ENCODE results near the gene TEKT5. TPM values are rescaled to one million over a fixed set of nuclear protein-coding genes. Genes with fewer than 3 reads are reported as not detected.

Gene TEKT5
- total RNA-seq, 8 experiments from 2014 or later, result 0.22 to 1.1 (median 0.69) TPM; not detected in 4

- no peak overlapping the region for H3K27ac ChIP-seq
- no peak for ATAC-seq (replicated peaks in 6 of 8)
- in situ Hi-C loops (cut with MboI; ENCODE audit: low pct_unique_long_range_greater_than_20kb in 2 of 9, low sequenced_read_pairs in 9 of 9, unreplicated experiment in 9 of 9), result no loop called here
- no peak overlapping the region for H3K4me3 ChIP-seq
- no peaks in the 10 kb centered on the region for H3K4me1 ChIP-seq (replicated peaks in 1 of 2)
- WGBS, 10 experiments, result 67 to 100% (median 81%) methylated on average over 2 to 6 of the region's 7 CpGs; no CpG with 5 or more reads in 5 of the 10 experiments
These were observed 29.6 kb downstream of the TEKT5 start for GRCh38 chr16:10665166-10665565.

GRCh38 chr16:10664720-10665126 is 30.0 kb downstream of the TEKT5 start:
- in situ Hi-C loops (cut with MboI; ENCODE audit: low pct_unique_long_range_greater_than_20kb in 2 of 9, low sequenced_read_pairs in 9 of 9, unreplicated experiment in 9 of 9), result no loop called here
- H3K27ac ChIP-seq, result no peak overlapping the region
- H3K4me1 ChIP-seq (replicated peaks in 1 of 2), result no peaks in the 10 kb centered on the region
- WGBS, 10 experiments, result 29 to 100% (median 80%) methylated on average over 1 to 2 of the region's 2 CpGs; no CpG with 5 or more reads in 4 of the 10 experiments
- ATAC-seq (replicated peaks in 6 of 8), result no peak
- H3K4me3 ChIP-seq, result no peak overlapping the region

GRCh38 chr16:10663744-10664143 is 31.0 kb downstream of the TEKT5 start:
- H3K4me1 ChIP-seq (replicated peaks in 1 of 2), result no peaks in the 10 kb centered on the region
- ATAC-seq (replicated peaks in 6 of 8), result no peak
- WGBS, 10 experiments, result 38 to 100% (median 71%) methylated on average over 1 to 4 of the region's 4 CpGs; no CpG with 5 or more reads in 1 of the 10 experiments
- H3K4me3 ChIP-seq, result no peak overlapping the region
- H3K27ac ChIP-seq, result no peak overlapping the region
- in situ Hi-C loops (cut with MboI; ENCODE audit: low pct_unique_long_range_greater_than_20kb in 2 of 9, low sequenced_read_pairs in 9 of 9, unreplicated experiment in 9 of 9), result no loop called here

GRCh38 chr16:10663146-10663545 is 31.6 kb downstream of the TEKT5 start:
- 0 to 14% methylated on average over 1 of the region's 1 CpG; no CpG with 5 or more reads in 8 of the 10 experiments for WGBS, 10 experiments
- no peaks in the 10 kb centered on the region for H3K4me1 ChIP-seq (replicated peaks in 1 of 2)
- H3K4me3 ChIP-seq, result no peak overlapping the region
- no peak for ATAC-seq (replicated peaks in 6 of 8)
- in situ Hi-C loops (cut with MboI; ENCODE audit: low pct_unique_long_range_greater_than_20kb in 2 of 9, low sequenced_read_pairs in 9 of 9, unreplicated experiment in 9 of 9), result no loop called here
- H3K27ac ChIP-seq, result no peak overlapping the region

GRCh38 chr16:10662212-10662611 is 32.5 kb downstream of the TEKT5 start:
- no peak for ATAC-seq (replicated peaks in 6 of 8)
- H3K4me3 ChIP-seq, result no peak overlapping the region
- no peak overlapping the region for H3K27ac ChIP-seq
- WGBS, 10 experiments, result 40 to 85% (median 52%) methylated on average over 2 to 4 of the region's 5 CpGs; no CpG with 5 or more reads in 7 of the 10 experiments
- in situ Hi-C loops (cut with MboI; ENCODE audit: low pct_unique_long_range_greater_than_20kb in 2 of 9, low sequenced_read_pairs in 9 of 9, unreplicated experiment in 9 of 9), result no loop called here
- H3K4me1 ChIP-seq (replicated peaks in 1 of 2), result no peaks in the 10 kb centered on the region

- Histone ChIP-seq H3K4me1 (replicated peaks in 1 of 2) (no peaks in the 10 kb centered on the region), H3K4me3 (no peak overlapping the region), H3K27ac (no peak overlapping the region)
- in situ Hi-C loops (cut with MboI; ENCODE audit: low pct_unique_long_range_greater_than_20kb in 2 of 9, low sequenced_read_pairs in 9 of 9, unreplicated experiment in 9 of 9), result no loop called here
- ATAC-seq (replicated peaks in 6 of 8), result no peak
- 0 to 100% (median 29%) methylated on average over 1 of the region's 1 CpG; no CpG with 5 or more reads in 5 of the 10 experiments for WGBS, 10 experiments
These were observed 33.0 kb downstream of the TEKT5 start for GRCh38 chr16:10661737-10662136.

GRCh38 chr16:10660950-10661635 is 33.6 kb downstream of the TEKT5 start:
- Histone ChIP-seq H3K27ac (no peak overlapping the region), H3K4me3 (no peak overlapping the region), H3K4me1 (replicated peaks in 1 of 2) (no peaks in the 10 kb centered on the region)
- peak in 6 of 8 experiments; percentile 32 to 93 (median 66) for ATAC-seq (replicated peaks in 6 of 8)
- in situ Hi-C loops (cut with MboI; ENCODE audit: low pct_unique_long_range_greater_than_20kb in 2 of 9, low sequenced_read_pairs in 9 of 9, unreplicated experiment in 9 of 9), result no loop called here
- 0 to 93% (median 80%) methylated on average over 1 to 8 of the region's 8 CpGs; no CpG with 5 or more reads in 2 of the 10 experiments for WGBS, 10 experiments

- no peak overlapping the region for H3K4me3 ChIP-seq
- in situ Hi-C loops (cut with MboI; ENCODE audit: low pct_unique_long_range_greater_than_20kb in 2 of 9, low sequenced_read_pairs in 9 of 9, unreplicated experiment in 9 of 9), result no loop called here
- H3K4me1 ChIP-seq (replicated peaks in 1 of 2), result no peaks in the 10 kb centered on the region
- H3K27ac ChIP-seq, result no peak overlapping the region
- no peak for ATAC-seq (replicated peaks in 6 of 8)
- WGBS, 10 experiments, result 60 to 100% (median 92%) methylated on average over 1 to 5 of the region's 6 CpGs; no CpG with 5 or more reads in 3 of the 10 experiments
These were observed 35.8 kb downstream of the TEKT5 start for GRCh38 chr16:10658943-10659342.

GRCh38 chr16:10657925-10658324 is 36.8 kb downstream of the TEKT5 start:
- no peaks in the 10 kb centered on the region for H3K4me1 ChIP-seq (replicated peaks in 1 of 2)
- H3K4me3 ChIP-seq, result no peak overlapping the region
- in situ Hi-C loops (cut with MboI; ENCODE audit: low pct_unique_long_range_greater_than_20kb in 2 of 9, low sequenced_read_pairs in 9 of 9, unreplicated experiment in 9 of 9), result no loop called here
- H3K27ac ChIP-seq, result no peak overlapping the region
- ATAC-seq (replicated peaks in 6 of 8), result no peak
- 0 to 100% (median 80%) methylated on average over 1 to 4 of the region's 4 CpGs; no CpG with 5 or more reads in 1 of the 10 experiments for WGBS, 10 experiments

- H3K4me3 ChIP-seq, result no peak overlapping the region
These were observed 38.1 kb downstream of the TEKT5 start for GRCh38 chr16:10656618-10657017.

GRCh38 chr16:10655415-10655977 is 39.2 kb downstream of the TEKT5 start:
- ATAC-seq (replicated peaks in 6 of 8), result no peak
- Histone ChIP-seq H3K4me1 (replicated peaks in 1 of 2) (no peaks in the 10 kb centered on the region), H3K27ac (no peak overlapping the region), H3K4me3 (no peak overlapping the region)
- in situ Hi-C loops (cut with MboI; ENCODE audit: low pct_unique_long_range_greater_than_20kb in 2 of 9, low sequenced_read_pairs in 9 of 9, unreplicated experiment in 9 of 9), result no loop called here

More at GRCh38 chr16:10656618-10657017, 38.1 kb downstream of the TEKT5 start:
- Histone ChIP-seq H3K4me1 (replicated peaks in 1 of 2) (no peaks in the 10 kb centered on the region), H3K27ac (no peak overlapping the region)
- no peak for ATAC-seq (replicated peaks in 6 of 8)
- in situ Hi-C loops (cut with MboI; ENCODE audit: low pct_unique_long_range_greater_than_20kb in 2 of 9, low sequenced_read_pairs in 9 of 9, unreplicated experiment in 9 of 9), result no loop called here

- Histone ChIP-seq H3K27ac (no peak overlapping the region), H3K4me1 (replicated peaks in 1 of 2) (no peaks in the 10 kb centered on the region), H3K4me3 (no peak overlapping the region)
- 47 to 100% (median 69%) methylated on average over 1 to 6 of the region's 8 CpGs; no CpG with 5 or more reads in 1 of the 10 experiments for WGBS, 10 experiments
- in situ Hi-C loops (cut with MboI; ENCODE audit: low pct_unique_long_range_greater_than_20kb in 2 of 9, low sequenced_read_pairs in 9 of 9, unreplicated experiment in 9 of 9), result no loop called here
- ATAC-seq (replicated peaks in 6 of 8), result no peak
These were observed 39.9 kb downstream of the TEKT5 start for GRCh38 chr16:10654592-10655414.
